ENCODE data around the gene KIAA1217.
"Not testable (repeated sequence)": the region's sequence is repeated elsewhere in the genome, so short reads cannot be mapped to it uniquely, and the experiment has no call there.

Gene KIAA1217

GRCh38 chr10:24341371-24341770 is 132.4 kb downstream of the KIAA1217 start:
- DNase-seq = no peak

DNA sequence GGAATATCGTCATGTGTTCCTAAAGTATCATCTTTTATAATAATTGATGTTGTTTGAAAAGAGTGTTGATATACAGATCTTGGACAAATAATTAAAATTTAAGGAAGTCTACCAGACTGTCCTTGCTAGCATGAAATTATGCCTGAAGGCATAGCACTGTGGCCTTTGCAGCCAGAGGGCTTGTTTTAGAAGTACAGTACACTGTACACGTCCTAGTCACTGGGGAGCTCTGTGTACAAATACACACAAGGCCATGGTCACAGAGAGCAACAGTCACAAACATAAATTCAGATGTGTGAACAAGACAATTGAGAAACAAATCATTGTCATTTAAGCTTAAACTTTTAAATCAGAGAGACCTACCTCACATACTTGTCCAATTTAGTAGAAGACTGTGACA is 133.0 kb downstream of the KIAA1217 start:
- no peak for DNase-seq

- DNase-seq = no peak
Measured at GRCh38 chr10:24343686-24344085, 134.7 kb downstream of the KIAA1217 start.

DNA sequence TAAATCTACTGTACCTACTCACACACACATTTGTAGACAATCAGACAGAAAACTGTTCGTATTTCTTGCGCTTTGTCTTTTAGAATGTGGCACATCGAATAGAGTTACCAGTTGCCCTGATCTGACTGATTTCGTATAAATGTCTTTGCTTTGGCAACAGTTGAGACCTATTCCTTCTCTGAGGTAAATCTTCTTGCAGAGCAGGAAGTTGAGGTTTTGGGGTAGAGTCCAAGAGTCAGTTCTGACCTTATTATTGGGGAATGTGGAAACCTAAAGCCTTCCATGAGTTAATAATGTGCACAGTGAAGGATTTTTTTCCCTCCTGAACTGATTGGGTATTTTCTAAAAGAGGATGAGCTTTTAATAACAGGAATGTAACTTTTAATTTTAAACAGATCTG is 135.3 kb downstream of the KIAA1217 start:
- no peak for DNase-seq

DNA sequence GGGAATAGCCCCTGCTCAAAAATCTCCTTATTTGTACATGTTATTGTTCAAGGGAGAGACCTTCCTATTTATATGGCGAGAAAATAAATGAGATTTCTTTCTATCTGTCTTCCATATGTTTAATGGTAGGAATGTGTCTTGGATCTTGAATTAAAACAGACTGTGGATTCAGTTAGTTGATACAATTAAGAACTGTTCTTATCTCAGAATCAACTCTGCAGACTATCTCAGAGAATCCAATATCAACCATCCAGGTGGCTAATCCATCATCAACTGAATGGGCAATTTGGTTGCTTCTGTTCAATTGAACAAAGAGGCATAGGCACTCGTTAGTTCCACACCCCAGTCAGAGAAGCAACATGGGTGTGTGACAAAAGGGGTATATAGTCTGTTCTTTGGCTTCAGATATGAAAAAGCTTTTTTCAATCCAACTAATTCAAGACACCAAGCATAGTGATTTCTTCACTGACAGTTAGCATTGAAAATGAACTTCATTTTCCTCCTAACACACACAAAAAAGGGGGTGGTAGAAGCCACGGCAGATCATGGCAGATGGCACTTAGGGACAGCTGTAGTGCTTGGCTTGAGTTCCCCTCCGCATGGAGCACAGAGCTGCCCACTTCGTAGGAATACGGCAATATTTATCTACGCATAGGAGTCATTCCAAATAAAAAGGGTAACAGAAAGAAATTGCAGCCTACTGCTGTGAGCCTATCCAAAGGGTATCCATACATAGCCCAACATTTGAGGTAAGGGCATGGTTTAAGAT is 135.9 kb downstream of the KIAA1217 start:
- no peak for DNase-seq

GRCh38 chr10:24346877-24347519 is 138.1 kb downstream of the KIAA1217 start:
- DNase-seq = no peak

- DNase-seq = no peak
Measured at GRCh38 chr10:24349379-24350001, 140.6 kb downstream of the KIAA1217 start.

- no peak for DNase-seq
Measured at GRCh38 chr10:24350070-24350921, 141.4 kb downstream of the KIAA1217 start.

DNA sequence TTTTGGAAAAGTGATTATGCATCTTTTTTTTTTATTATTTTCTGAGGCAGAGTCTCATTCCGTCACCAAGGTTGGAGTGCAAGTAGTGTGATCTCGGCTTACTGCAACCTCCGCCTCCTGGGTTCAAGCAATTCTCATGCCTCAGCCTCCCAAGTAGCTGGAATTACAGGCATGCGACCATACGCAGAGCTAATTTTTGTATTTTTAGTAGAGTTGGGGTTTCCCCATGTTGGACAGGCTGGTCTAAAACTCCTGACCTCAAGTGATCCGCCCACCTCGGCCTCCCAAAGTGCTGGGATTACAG is 141.9 kb downstream of the KIAA1217 start:
- not testable (repeated sequence) for DNase-seq

- no peak for DNase-seq
Measured at GRCh38 chr10:24351961-24352360, 143.0 kb downstream of the KIAA1217 start.

DNA sequence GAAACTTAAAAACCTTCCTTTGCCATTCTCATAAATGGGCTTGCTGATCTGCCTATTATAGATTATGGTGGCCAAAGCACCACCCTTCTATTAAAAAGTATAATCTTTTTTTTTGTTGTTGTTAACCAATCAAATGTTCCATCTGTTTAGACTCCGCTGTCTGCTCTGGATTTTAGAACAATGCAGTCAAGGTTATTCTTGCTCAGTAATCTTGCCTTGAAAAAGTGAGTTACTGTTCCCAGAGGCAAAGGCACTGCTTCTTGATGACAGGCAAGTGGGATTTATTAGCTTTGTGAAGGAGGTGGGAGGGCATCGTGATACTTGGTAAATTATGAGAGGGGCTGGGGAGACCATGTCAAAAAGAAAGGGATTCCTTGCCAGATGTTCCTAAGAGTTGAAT is 143.5 kb downstream of the KIAA1217 start:
- DNase-seq = no peak

- no peak for DNase-seq
Measured at GRCh38 chr10:24353319-24353718, 144.4 kb downstream of the KIAA1217 start.

DNA sequence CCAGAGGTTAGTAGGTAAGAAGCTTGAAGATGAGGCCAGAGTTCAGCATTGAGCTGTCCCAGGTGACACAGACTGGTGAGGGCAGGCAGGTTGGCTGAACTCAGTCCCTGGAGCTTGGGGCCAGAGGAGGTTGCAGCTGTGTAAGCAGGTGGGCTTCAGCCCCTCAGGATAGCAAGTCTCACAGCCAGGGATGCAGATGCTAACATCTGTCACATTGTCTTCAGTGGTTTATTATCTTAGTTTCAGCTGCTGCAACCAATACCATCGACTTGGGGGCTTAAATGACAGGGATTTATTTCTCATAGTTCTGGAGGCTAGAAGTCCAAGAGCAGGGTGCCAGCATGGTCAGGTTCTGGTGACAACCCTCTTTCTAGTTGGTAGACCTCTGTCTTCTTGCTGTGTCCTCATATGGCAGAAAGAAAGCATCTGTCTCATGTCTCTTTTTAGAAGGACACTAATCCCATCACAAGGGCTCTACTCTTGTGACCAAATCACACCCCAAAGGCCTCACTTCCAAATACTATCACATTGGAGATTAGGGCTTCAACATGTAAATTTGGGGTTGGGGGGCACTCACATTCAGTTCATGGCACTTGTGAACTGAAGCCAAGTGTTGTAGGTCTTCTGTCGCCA is 146.2 kb downstream of the KIAA1217 start:
- no peak for DNase-seq

- DNase-seq = no peak
Measured at GRCh38 chr10:24357344-24358004, 148.5 kb downstream of the KIAA1217 start.

- DNase-seq = no peak
Measured at GRCh38 chr10:24358022-24358421, 149.1 kb downstream of the KIAA1217 start.

DNA sequence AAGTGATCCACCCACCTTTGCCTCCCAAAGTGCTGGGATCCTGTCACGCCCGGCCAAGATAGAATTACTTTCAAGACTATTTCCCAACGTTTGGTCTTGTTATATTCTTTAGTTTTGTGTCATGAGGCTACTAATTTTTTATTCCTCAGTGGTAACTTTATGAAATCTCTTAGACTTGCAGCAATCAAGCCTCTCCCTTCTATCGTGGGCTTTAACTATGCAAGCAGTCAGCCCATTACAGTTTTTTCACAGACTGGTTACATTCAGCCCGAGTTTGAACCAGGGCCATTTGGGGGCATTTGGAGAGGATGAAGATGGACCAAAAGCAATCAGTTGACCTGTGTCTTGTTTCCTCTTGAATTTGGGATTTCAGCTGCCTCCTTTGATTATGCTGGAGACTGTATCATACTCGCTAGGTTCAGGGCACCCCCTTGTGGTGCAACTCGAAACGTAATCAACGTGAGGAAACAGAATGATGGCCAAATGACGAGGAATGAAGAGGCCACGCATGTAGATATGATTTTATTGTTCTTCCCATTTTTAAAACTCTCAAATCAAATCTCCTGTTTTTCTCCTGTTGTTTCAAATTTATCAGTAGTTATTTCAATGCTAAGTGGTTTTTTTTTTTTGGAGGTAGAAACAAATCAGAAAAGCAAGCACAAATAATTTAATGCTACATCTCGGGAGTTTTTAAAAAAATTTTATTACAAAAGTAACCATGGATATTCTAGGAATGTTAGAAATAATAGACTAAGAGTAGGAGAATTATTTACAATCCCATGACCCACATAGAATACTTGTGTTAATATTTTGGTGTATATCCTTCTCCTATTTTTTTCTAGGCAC is 151.6 kb downstream of the KIAA1217 start:
- DNase-seq = peak; percentile 37

- DNase-seq = no peak
Measured at GRCh38 chr10:24363070-24363469, 154.1 kb downstream of the KIAA1217 start.

DNA sequence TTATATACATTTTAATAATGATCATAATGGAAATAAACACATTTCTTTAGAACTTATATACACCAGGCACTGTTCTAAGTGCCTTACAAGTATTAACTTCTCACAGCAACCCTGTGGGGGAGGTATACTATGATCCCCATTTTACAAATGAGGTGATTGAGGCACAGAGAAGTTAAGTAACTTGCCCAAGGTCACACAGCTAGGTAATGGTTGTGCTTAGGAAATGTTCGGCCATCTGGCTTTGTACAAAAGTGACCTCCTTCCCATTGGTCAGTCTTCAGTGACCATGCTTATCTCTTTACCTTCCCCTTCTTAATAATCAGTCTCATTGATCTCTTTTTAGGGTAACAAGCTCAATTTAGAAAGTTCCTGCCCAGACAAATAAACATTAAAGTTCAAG is 158.8 kb downstream of the KIAA1217 start:
- DNase-seq = no peak

GRCh38 chr10:24370877-24371276 is 161.9 kb downstream of the KIAA1217 start:
- no peak for DNase-seq

GRCh38 chr10:24371396-24371795 is 162.5 kb downstream of the KIAA1217 start:
- no peak for DNase-seq

Measured in midbrain (tissue), 1 donor.